Renal cortical epithelial cell (primary cell): ENCODE measurements around the gene DNAH3. TPM values are rescaled to one million over a fixed set of nuclear protein-coding genes. Genes with fewer than 3 reads are reported as not detected.
"Not testable (repeated sequence)": the region's sequence is repeated elsewhere in the genome, so short reads cannot be mapped to it uniquely, and the experiment has no call there.

ENCODE experiments used
- DNase-seq: peaks from one replicate; pipeline ENCODE4 v3.0.0-alpha.2; 2011; ENCODE audit warnings: low read depth
- total RNA-seq: library from RNA; depleted of rRNA; stranded (reverse); fragments of >200 nt; gene quantifications from 2 replicates; pipeline ENCODE4 v1.2.3, GENCODE V29; 2014

The DNAH3 gene
- total RNA-seq, 1 donor from 2014 or later, result 0.40 TPM

GRCh38 chr16:21128991-21129390 is 21.7 kb downstream of the DNAH3 start:
- no peak for DNase-seq

- DNase-seq, result no peak
Observed at GRCh38 chr16:21126518-21126917, 24.1 kb downstream of the DNAH3 start.

- DNase-seq, result no peak
Observed at GRCh38 chr16:21125191-21125590, 25.5 kb downstream of the DNAH3 start.

- DNase-seq, result peak; percentile 82
Observed at GRCh38 chr16:21120976-21121520, 29.6 kb downstream of the DNAH3 start.

GRCh38 chr16:21117567-21117966 is 33.1 kb downstream of the DNAH3 start:
- no peak for DNase-seq

GRCh38 chr16:21116148-21116693 is 34.4 kb downstream of the DNAH3 start:
- DNase-seq, result no peak

- DNase-seq, result not testable (repeated sequence)
Observed at GRCh38 chr16:21115551-21115950, 35.1 kb downstream of the DNAH3 start.

GRCh38 chr16:21103941-21104860 is 46.4 kb downstream of the DNAH3 start:
- peak; percentile 84 for DNase-seq

GRCh38 chr16:21101631-21102420 is 48.8 kb downstream of the DNAH3 start:
- no peak for DNase-seq

GRCh38 chr16:21100447-21100846 is 50.2 kb downstream of the DNAH3 start:
- DNase-seq, result peak; percentile 81

- no peak for DNase-seq
Observed at GRCh38 chr16:21097151-21097550, 53.5 kb downstream of the DNAH3 start.

- not testable (repeated sequence) for DNase-seq
Observed at GRCh38 chr16:21094719-21095118, 55.9 kb downstream of the DNAH3 start.

- no peak for DNase-seq
Observed at GRCh38 chr16:21092951-21093350, 57.7 kb downstream of the DNAH3 start.

GRCh38 chr16:21088646-21089538 is 61.8 kb downstream of the DNAH3 start:
- peak; percentile 67 for DNase-seq

- peak; percentile 27 for DNase-seq
Observed at GRCh38 chr16:21088143-21088542, 62.5 kb downstream of the DNAH3 start.

- no peak for DNase-seq
Observed at GRCh38 chr16:21084631-21085225, 65.9 kb downstream of the DNAH3 start.

- peak; percentile 28 for DNase-seq
Observed at GRCh38 chr16:21083729-21084268, 66.8 kb downstream of the DNAH3 start.

GRCh38 chr16:21081329-21081728 is 69.3 kb downstream of the DNAH3 start:
- DNase-seq, result peak; percentile 6

- DNase-seq, result no peak
Observed at GRCh38 chr16:21078563-21078962, 72.1 kb downstream of the DNAH3 start.

- DNase-seq, result no peak
Observed at GRCh38 chr16:21076186-21076883, 74.3 kb downstream of the DNAH3 start.
